A549 (cell line): ENCODE data around the gene ZCWPW1. TPM values are rescaled to one million over a fixed set of nuclear protein-coding genes. Genes with fewer than 3 reads are reported as not detected.
"Not testable (repeated sequence)": the region's sequence is repeated elsewhere in the genome, so short reads cannot be mapped to it uniquely, and the experiment has no call there.

Source experiments
- ATAC-seq, 2 experiments: fragments of 200-7000 bp in 1 of 2; fragments of >200 bp in 1 of 2; cut with Nextera tagmentation in 1 of 2; cut with Tn5 transposase in 1 of 2; 3 replicates each; pipeline versions ENCODE4 v1.8.0 to v1.9.1; 2018 to 2020; ENCODE audit warnings: mild to moderate bottlenecking in 1 of 2, moderate library complexity in 1 of 2
- CTCF ChIA-PET: fragments of 300-600 bp; sonication (Branson Sonifier 250); formaldehyde crosslinking; extraction: SDS; loops from one replicate; lab custom pipeline; 2021; ENCODE audit warnings: antibody characterized with exemption, inconsistent platforms; lab: Yijun Ruan, JAX
- POLR2A ChIA-PET: fragments of 350-600 bp; formaldehyde crosslinking; extraction: SDS; loops from one replicate; lab custom pipeline; 2021; ENCODE audit warnings: antibody characterized with exemption, inconsistent platforms; lab: Yijun Ruan, JAX
- DNase-seq, 2 experiments: peaks; one replicate each; pipeline versions ENCODE4 v3.0.0 to v3.0.0-alpha.2; 2011 to 2016; ENCODE audit warnings: low read depth in 1 of 2, low spot score in 1 of 2
- FAIRE-seq: peaks from 2 replicates; lab custom pipeline; 2011; peaks lifted over from hg19 to GRCh38; lab: Jason Lieb, UNC
- H3K27ac ChIP-seq, 2 experiments: fragments of >200 bp; sonication (Bioruptor Twin); formaldehyde crosslinking; 3 replicates each; pipeline ENCODE4 v1.5.1; 2016 to 2017
- H3K4me1 ChIP-seq: fragments of >200 bp; sonication (Bioruptor Twin); formaldehyde crosslinking; 3 replicates; pipeline ENCODE4 v1.6.1; 2016
- H3K4me2 ChIP-seq: fragments of >200 bp; sonication (Bioruptor Twin); formaldehyde crosslinking; 3 replicates; pipeline ENCODE4 v1.6.1; 2016
- H3K4me3 ChIP-seq: fragments of >200 bp; sonication (Bioruptor Twin); formaldehyde crosslinking; 3 replicates; pipeline ENCODE4 v1.5.1; 2016
- H3K9me3 ChIP-seq: fragments of >200 bp; sonication (Bioruptor Twin); formaldehyde crosslinking; 3 replicates; pipeline ENCODE4 v1.6.1; 2016
- CBX2 ChIP-seq: fragments of 200-600 bp; sonication (generic); IDR thresholded peaks from 2 replicates; pipeline ENCODE4 v1.6.1; 2016; ENCODE audit warnings: low read depth, mild to moderate bottlenecking, borderline replicate concordance
- CHD2 ChIP-seq: fragments of 150-350 bp; IDR thresholded peaks from 2 replicates; pipeline ENCODE4 v1.6.1; 2014; ENCODE audit warnings: low read length; ENCODE audit not compliant: partially characterized antibody
- ELK1 ChIP-seq: fragments of 150-350 bp; IDR thresholded peaks from 2 replicates; pipeline ENCODE4 v1.6.1; 2014; ENCODE audit warnings: low read depth, mild to moderate bottlenecking, low read length
- ESRRA ChIP-seq: fragments of 150-350 bp; IDR thresholded peaks from 2 replicates; pipeline ENCODE4 v1.6.1; 2014; ENCODE audit warnings: mild to moderate bottlenecking, low read length, borderline replicate concordance
- FOSB ChIP-seq: fragments of 250-450 bp; sonication (Bioruptor Pico); IDR thresholded peaks from 2 replicates; pipeline ENCODE4 v1.5.0; 2020; ENCODE audit warnings: mild to moderate bottlenecking, moderate library complexity
- HOXA7 ChIP-seq: fragments of 250-450 bp; sonication (Bioruptor Pico); IDR thresholded peaks from 2 replicates; pipeline ENCODE4 v1.5.0; 2020; ENCODE audit warnings: mild to moderate bottlenecking, moderate library complexity
- HOXB13 ChIP-seq: fragments of 250-450 bp; sonication (Bioruptor Pico); IDR thresholded peaks from 2 replicates; pipeline ENCODE4 v1.5.0; 2020; ENCODE audit warnings: low read depth, mild to moderate bottlenecking, moderate library complexity
- HOXB5 ChIP-seq: fragments of 250-450 bp; sonication (Bioruptor Pico); IDR thresholded peaks from 2 replicates; pipeline ENCODE4 v1.5.0; 2020; ENCODE audit warnings: mild to moderate bottlenecking, moderate library complexity
- KDM5A ChIP-seq: fragments of 200-600 bp; sonication (generic); IDR thresholded peaks from 2 replicates; pipeline ENCODE4 v1.6.1; 2016; ENCODE audit warnings: antibody characterized with exemption, mild to moderate bottlenecking
- PHF8 ChIP-seq: fragments of 200-600 bp; sonication (generic); IDR thresholded peaks from 2 replicates; pipeline ENCODE4 v1.6.1; 2016; ENCODE audit warnings: low read depth, mild to moderate bottlenecking, antibody characterized with exemption, moderate library complexity, borderline replicate concordance
- RFX5 ChIP-seq: fragments of 450-650 bp; IDR thresholded peaks from 2 replicates; pipeline ENCODE4 v1.7.1; 2014; ENCODE audit warnings: antibody characterized with exemption, mild to moderate bottlenecking, moderate library complexity
- RNF2 ChIP-seq: fragments of 200-600 bp; sonication (generic); IDR thresholded peaks from 2 replicates; pipeline ENCODE4 v1.6.1; 2016; ENCODE audit warnings: low read depth, mild to moderate bottlenecking, antibody characterized with exemption, moderate library complexity, borderline replicate concordance
- SMC3 ChIP-seq: fragments of >200 bp; sonication (Bioruptor Twin); formaldehyde crosslinking; IDR thresholded peaks from 3 replicates; pipeline ENCODE4 v1.6.1; 2018; ENCODE audit warnings: inconsistent platforms
- SREBF2 ChIP-seq: fragments of 450-650 bp; IDR thresholded peaks from 2 replicates; pipeline ENCODE4 v1.6.1; 2014; ENCODE audit warnings: mild to moderate bottlenecking, moderate library complexity
- ZSCAN20 ChIP-seq: fragments of 250-450 bp; sonication (Bioruptor Pico); IDR thresholded peaks from 2 replicates; pipeline ENCODE4 v1.8.0; 2022; ENCODE audit warnings: mild to moderate bottlenecking, moderate library complexity
- WGBS: methylation state at CpG from one replicate; pipeline ENCODE4 v1.1.6; 2017; ENCODE audit errors: missing lambda C conversion rate; 5-methylcytosine and 5-hydroxymethylcytosine counted together
- polyA plus RNA-seq, 4 experiments: library from polyadenylated mRNA; depleted of rRNA in 3 of 4; stranded (reverse); fragments of >200 nt; fragmentation: RNase III in 1 of 4; extraction: RNeasy Plus Mini Kit Qiagen cat#74134 plus additional on column Dnase treatment in 1 of 4; gene quantifications; 2 replicates in 3 of 4; 3 replicates in 1 of 4; pipeline ENCODE4 v1.2.3, GENCODE V29; 2011 to 2017
- TF ChIP-seq, protein P1 (sequence below): fragments of 250-450 bp; sonication (Bioruptor Pico); IDR thresholded peaks from 2 replicates; pipeline ENCODE4 v1.5.0; 2020; ENCODE audit warnings: low read depth, mild to moderate bottlenecking, moderate library complexity
- TF ChIP-seq, protein P2 (sequence below): fragments of 450-650 bp; IDR thresholded peaks from 2 replicates; pipeline ENCODE4 v1.6.1; 2014; ENCODE audit warnings: antibody characterized with exemption
- TF ChIP-seq, protein P3 (sequence below): IDR thresholded peaks from 2 replicates; pipeline ENCODE4 v1.6.1; 2012; ENCODE audit warnings: low read depth, borderline replicate concordance

The ZCWPW1 gene
- polyA plus RNA-seq, 2 of the 4 experiments (the other 2 are of a cell fraction) = 2.0 to 4.2 TPM

GRCh38 chr7:100352984-100353684, 75.4 kb downstream of the ZCWPW1 start:
- WGBS = 97% methylated on average over 13 of the region's 16 CpGs
- ATAC-seq = no peak; a peak in 1 of 6 replicates
- CTCF ChIA-PET = no interaction called here
- DNase-seq = no peak
- Histone ChIP-seq H3K4me1 (no peaks in the 10 kb centered on the region), H3K4me2 (no peak overlapping the region)
- TF ChIP-seq HOXA7 = no peak
- TF ChIP-seq PHF8 = no peak
- TF ChIP-seq HOXB13 = no peak
- no peak for TF ChIP-seq HOXB5 (CRISPR knock-in tag)
- TF ChIP-seq SREBF2 = no peak
- TF ChIP-seq CBX2 = no peak
- TF ChIP-seq, protein P1, sequence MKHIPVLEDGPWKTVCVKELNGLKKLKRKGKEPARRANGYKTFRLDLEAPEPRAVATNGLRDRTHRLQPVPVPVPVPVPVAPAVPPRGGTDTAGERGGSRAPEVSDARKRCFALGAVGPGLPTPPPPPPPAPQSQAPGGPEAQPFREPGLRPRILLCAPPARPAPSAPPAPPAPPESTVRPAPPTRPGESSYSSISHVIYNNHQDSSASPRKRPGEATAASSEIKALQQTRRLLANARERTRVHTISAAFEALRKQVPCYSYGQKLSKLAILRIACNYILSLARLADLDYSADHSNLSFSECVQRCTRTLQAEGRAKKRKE (CRISPR knock-in tag) = no peak
- TF ChIP-seq RNF2 = no peak
- TF ChIP-seq, protein P2, sequence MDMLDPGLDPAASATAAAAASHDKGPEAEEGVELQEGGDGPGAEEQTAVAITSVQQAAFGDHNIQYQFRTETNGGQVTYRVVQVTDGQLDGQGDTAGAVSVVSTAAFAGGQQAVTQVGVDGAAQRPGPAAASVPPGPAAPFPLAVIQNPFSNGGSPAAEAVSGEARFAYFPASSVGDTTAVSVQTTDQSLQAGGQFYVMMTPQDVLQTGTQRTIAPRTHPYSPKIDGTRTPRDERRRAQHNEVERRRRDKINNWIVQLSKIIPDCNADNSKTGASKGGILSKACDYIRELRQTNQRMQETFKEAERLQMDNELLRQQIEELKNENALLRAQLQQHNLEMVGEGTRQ = no peak
- TF ChIP-seq ESRRA = no peak
- no peak for TF ChIP-seq CHD2
- no peak for TF ChIP-seq ZSCAN20 (CRISPR knock-in tag)
- no peak for TF ChIP-seq SMC3
- TF ChIP-seq, all 56 proteins: peak for 0
- Histone ChIP-seq H3K4me3 (no peak overlapping the region), H3K9me3 (no peaks in the 10 kb centered on the region), H3K27ac (no peak overlapping the region)
- no peak for FAIRE-seq
- POLR2A ChIA-PET = no interaction called here

- H3K4me1 ChIP-seq, H3K9me3 ChIP-seq, CTCF ChIA-PET, FAIRE-seq, H3K4me2 ChIP-seq, ATAC-seq, DNase-seq, POLR2A ChIA-PET, H3K27ac ChIP-seq, H3K4me3 ChIP-seq: not testable (repeated sequence)
- 91% methylated on average over 9 of the region's 18 CpGs for WGBS
Observed at GRCh38 chr7:100352230-100352781, 76.2 kb downstream of the ZCWPW1 start.

DNA sequence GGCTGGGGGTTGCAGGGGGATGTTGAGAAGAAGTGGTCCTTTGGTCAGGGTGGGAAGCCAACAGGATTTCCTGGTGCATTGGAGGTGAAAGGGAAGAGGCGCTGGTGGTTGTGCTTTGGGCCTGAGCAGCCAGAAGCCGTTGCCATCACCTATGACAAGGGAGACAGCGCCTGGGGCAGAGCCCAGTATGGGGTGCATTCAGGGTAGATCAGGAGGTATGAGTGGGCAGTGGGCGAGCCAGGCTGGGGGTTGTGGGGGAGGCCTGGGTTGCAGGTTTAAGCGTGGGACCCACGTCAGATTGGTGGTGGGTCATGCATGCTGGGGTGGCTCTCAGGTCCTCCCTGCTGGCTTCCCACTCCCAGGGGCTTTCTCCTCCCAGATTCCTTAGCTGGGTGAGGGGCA, 76.8 kb downstream of the ZCWPW1 start:
- no peak; a peak in 1 of 6 replicates for ATAC-seq
- ChIA-PET POLR2A (no interaction called here), CTCF (no interaction called here)
- no peak for FAIRE-seq
- Histone ChIP-seq H3K4me1 (no peaks in the 10 kb centered on the region), H3K4me3 (no peak overlapping the region), H3K27ac (no peak overlapping the region), H3K4me2 (no peak overlapping the region), H3K9me3 (no peaks in the 10 kb centered on the region)
- DNase-seq = no peak
- TF ChIP-seq KDM5A (no peak), ELK1 (no peak), HOXA7 (no peak), RFX5 (no peak), FOSB (CRISPR knock-in tag) (no peak)
- TF ChIP-seq, protein P3, sequence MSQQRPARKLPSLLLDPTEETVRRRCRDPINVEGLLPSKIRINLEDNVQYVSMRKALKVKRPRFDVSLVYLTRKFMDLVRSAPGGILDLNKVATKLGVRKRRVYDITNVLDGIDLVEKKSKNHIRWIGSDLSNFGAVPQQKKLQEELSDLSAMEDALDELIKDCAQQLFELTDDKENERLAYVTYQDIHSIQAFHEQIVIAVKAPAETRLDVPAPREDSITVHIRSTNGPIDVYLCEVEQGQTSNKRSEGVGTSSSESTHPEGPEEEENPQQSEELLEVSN = no peak
- 95% methylated on average over 6 of the region's 6 CpGs for WGBS

Other genes with a start within 250 kb of the ZCWPW1 start
- gene PVRIG, start 208.8 kb downstream of the ZCWPW1 start, polyA plus RNA-seq (2011; rRNA removed) = not detected in 2 replicates
- gene PVRIG, start 208.8 kb downstream of the ZCWPW1 start, polyA plus RNA-seq (2017; fragmentation: RNase III; extraction: RNeasy Plus Mini Kit Qiagen cat#74134 plus additional on column Dnase treatment) = not detected in 3 replicates
- gene SPDYE3, start 121.0 kb downstream of the ZCWPW1 start, polyA plus RNA-seq (2011; rRNA removed) = 0.04 TPM in 1 of 2 replicates, not detected in the other
- gene SPDYE3, start 121.0 kb downstream of the ZCWPW1 start, polyA plus RNA-seq (2017; fragmentation: RNase III; extraction: RNeasy Plus Mini Kit Qiagen cat#74134 plus additional on column Dnase treatment) = 0.04 TPM in 1 of 3 replicates, not detected in the others
- 24.9 and 28.6 TPM in 2 replicates for gene PILRB, start 70.6 kb downstream of the ZCWPW1 start, polyA plus RNA-seq (2011; rRNA removed)
- 45.3 to 47.8 TPM (median 46.7 TPM) in 3 replicates for gene PILRB, start 70.6 kb downstream of the ZCWPW1 start, polyA plus RNA-seq (2017; fragmentation: RNase III; extraction: RNeasy Plus Mini Kit Qiagen cat#74134 plus additional on column Dnase treatment)
- 3.3 and 3.9 TPM in 2 replicates for gene PILRA, start 55.2 kb downstream of the ZCWPW1 start, polyA plus RNA-seq (2011; rRNA removed)
- 1.9 to 3.8 TPM (median 3.4 TPM) in 3 replicates for gene PILRA, start 55.2 kb downstream of the ZCWPW1 start, polyA plus RNA-seq (2017; fragmentation: RNase III; extraction: RNeasy Plus Mini Kit Qiagen cat#74134 plus additional on column Dnase treatment)
- 10.0 and 13.1 TPM in 2 replicates for gene MEPCE, start 1.1 kb upstream of the ZCWPW1 start, polyA plus RNA-seq (2011; rRNA removed)
- 36.7 to 38.4 TPM (median 38.2 TPM) in 3 replicates for gene MEPCE, start 1.1 kb upstream of the ZCWPW1 start, polyA plus RNA-seq (2017; fragmentation: RNase III; extraction: RNeasy Plus Mini Kit Qiagen cat#74134 plus additional on column Dnase treatment)
- gene PPP1R35, start 7.8 kb upstream of the ZCWPW1 start, polyA plus RNA-seq (2011; rRNA removed) = 15.2 and 15.7 TPM in 2 replicates
- gene PPP1R35, start 7.8 kb upstream of the ZCWPW1 start, polyA plus RNA-seq (2017; fragmentation: RNase III; extraction: RNeasy Plus Mini Kit Qiagen cat#74134 plus additional on column Dnase treatment) = 29.9 to 33.0 TPM (median 31.6 TPM) in 3 replicates
- gene SPACDR, start 35.6 kb upstream of the ZCWPW1 start, polyA plus RNA-seq (2011; rRNA removed) = 0.17 and 0.40 TPM in 2 replicates
- 0.33 to 0.39 TPM (median 0.34 TPM) in 3 replicates for gene SPACDR, start 35.6 kb upstream of the ZCWPW1 start, polyA plus RNA-seq (2017; fragmentation: RNase III; extraction: RNeasy Plus Mini Kit Qiagen cat#74134 plus additional on column Dnase treatment)
- 6.2 and 7.9 TPM in 2 replicates for gene TSC22D4, start 50.5 kb upstream of the ZCWPW1 start, polyA plus RNA-seq (2011; rRNA removed)
- 20.7 to 28.9 TPM (median 28.3 TPM) in 3 replicates for gene TSC22D4, start 50.5 kb upstream of the ZCWPW1 start, polyA plus RNA-seq (2017; fragmentation: RNase III; extraction: RNeasy Plus Mini Kit Qiagen cat#74134 plus additional on column Dnase treatment)
- gene NYAP1, start 55.2 kb upstream of the ZCWPW1 start, polyA plus RNA-seq (2011; rRNA removed) = 0.32 and 0.47 TPM in 2 replicates
- 1.5 to 3.7 TPM (median 3.1 TPM) in 3 replicates for gene NYAP1, start 55.2 kb upstream of the ZCWPW1 start, polyA plus RNA-seq (2017; fragmentation: RNase III; extraction: RNeasy Plus Mini Kit Qiagen cat#74134 plus additional on column Dnase treatment)
- 13.5 and 16.0 TPM in 2 replicates for gene AGFG2, start 110.5 kb upstream of the ZCWPW1 start, polyA plus RNA-seq (2011; rRNA removed)
- gene AGFG2, start 110.5 kb upstream of the ZCWPW1 start, polyA plus RNA-seq (2017; fragmentation: RNase III; extraction: RNeasy Plus Mini Kit Qiagen cat#74134 plus additional on column Dnase treatment) = 18.0 to 39.3 TPM (median 31.8 TPM) in 3 replicates
- gene SAP25, start 145.2 kb upstream of the ZCWPW1 start, polyA plus RNA-seq (2011; rRNA removed) = 0.19 TPM in 1 of 2 replicates, not detected in the other
- 0.24 to 0.37 TPM (median 0.26 TPM) in 3 replicates for gene SAP25, start 145.2 kb upstream of the ZCWPW1 start, polyA plus RNA-seq (2017; fragmentation: RNase III; extraction: RNeasy Plus Mini Kit Qiagen cat#74134 plus additional on column Dnase treatment)
- 5.3 and 5.5 TPM in 2 replicates for gene LRCH4, start 157.4 kb upstream of the ZCWPW1 start, polyA plus RNA-seq (2011; rRNA removed)
- gene LRCH4, start 157.4 kb upstream of the ZCWPW1 start, polyA plus RNA-seq (2017; fragmentation: RNase III; extraction: RNeasy Plus Mini Kit Qiagen cat#74134 plus additional on column Dnase treatment) = 13.7 to 17.1 TPM (median 17.1 TPM) in 3 replicates
- gene FBXO24, start 157.6 kb upstream of the ZCWPW1 start, polyA plus RNA-seq (2011; rRNA removed) = 0.36 and 0.52 TPM in 2 replicates
- 0.13 to 0.37 TPM (median 0.19 TPM) in 3 replicates for gene FBXO24, start 157.6 kb upstream of the ZCWPW1 start, polyA plus RNA-seq (2017; fragmentation: RNase III; extraction: RNeasy Plus Mini Kit Qiagen cat#74134 plus additional on column Dnase treatment)
- gene PCOLCE, start 173.7 kb upstream of the ZCWPW1 start, polyA plus RNA-seq (2011; rRNA removed) = 1.2 and 1.7 TPM in 2 replicates
- gene PCOLCE, start 173.7 kb upstream of the ZCWPW1 start, polyA plus RNA-seq (2017; fragmentation: RNase III; extraction: RNeasy Plus Mini Kit Qiagen cat#74134 plus additional on column Dnase treatment) = 5.5 to 9.2 TPM (median 8.2 TPM) in 3 replicates
- 4.6 and 6.1 TPM in 2 replicates for gene MOSPD3, start 183.8 kb upstream of the ZCWPW1 start, polyA plus RNA-seq (2011; rRNA removed)
- gene MOSPD3, start 183.8 kb upstream of the ZCWPW1 start, polyA plus RNA-seq (2017; fragmentation: RNase III; extraction: RNeasy Plus Mini Kit Qiagen cat#74134 plus additional on column Dnase treatment) = 10.0 to 15.2 TPM (median 14.8 TPM) in 3 replicates
- 1.1 and 1.3 TPM in 2 replicates for gene TFR2, start 212.8 kb upstream of the ZCWPW1 start, polyA plus RNA-seq (2011; rRNA removed)
- gene TFR2, start 212.8 kb upstream of the ZCWPW1 start, polyA plus RNA-seq (2017; fragmentation: RNase III; extraction: RNeasy Plus Mini Kit Qiagen cat#74134 plus additional on column Dnase treatment) = 2.5 to 3.1 TPM (median 3.0 TPM) in 3 replicates
- not detected in 2 replicates for gene ACTL6B, start 227.7 kb upstream of the ZCWPW1 start, polyA plus RNA-seq (2011; rRNA removed)
- not detected in 3 replicates for gene ACTL6B, start 227.7 kb upstream of the ZCWPW1 start, polyA plus RNA-seq (2017; fragmentation: RNase III; extraction: RNeasy Plus Mini Kit Qiagen cat#74134 plus additional on column Dnase treatment)
- gene GNB2, start 245.0 kb upstream of the ZCWPW1 start, polyA plus RNA-seq (2011; rRNA removed) = 50.8 and 67.2 TPM in 2 replicates
- gene GNB2, start 245.0 kb upstream of the ZCWPW1 start, polyA plus RNA-seq (2017; fragmentation: RNase III; extraction: RNeasy Plus Mini Kit Qiagen cat#74134 plus additional on column Dnase treatment) = 156 to 169 TPM (median 163 TPM) in 3 replicates